ENCODE results near the gene PNPLA3.

PNPLA3 gene

GRCh38 chr22:43995057-43995685 is 71.6 kb downstream of the PNPLA3 start:
- no peak for DNase-seq

- no peak for DNase-seq
These were observed 72.2 kb downstream of the PNPLA3 start for GRCh38 chr22:43995798-43996169.

- DNase-seq = peak; percentile 74
These were observed 72.8 kb downstream of the PNPLA3 start for GRCh38 chr22:43996170-43996980.

DNA sequence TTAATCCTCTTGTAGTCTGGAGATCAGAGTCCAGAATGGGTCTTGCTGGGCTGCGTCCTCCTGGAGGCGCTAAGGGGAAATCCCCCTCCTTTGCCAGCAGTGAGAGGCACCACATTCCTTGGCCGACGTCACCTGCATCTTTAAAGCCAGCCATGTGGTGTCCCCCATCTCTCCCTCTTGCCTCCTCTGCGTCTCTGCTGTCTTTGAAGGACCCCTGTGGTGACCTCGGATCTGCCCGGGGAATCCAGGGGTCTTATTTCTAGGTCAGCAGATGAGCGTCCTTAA is 73.3 kb downstream of the PNPLA3 start:
- no peak for DNase-seq

Measured in CD4-positive, alpha-beta T cell treated with Interleukin-21 for 1 hour (primary cell).